Liver (tissue), 9 donors: Measurements from ENCODE around the gene AP2A2. TPM values are rescaled to one million over a fixed set of nuclear protein-coding genes. Genes with fewer than 3 reads are reported as not detected.

Source experiments
- DNase-seq: peaks from one replicate; pipeline ENCODE4 v3.0.0-alpha.2; 2017; ENCODE audit warnings: low spot score
- H3K27ac ChIP-seq, 2 donors: one replicate each; pipeline ENCODE4 v1.7.0; 2013; ENCODE audit warnings: inconsistent platforms in 2 of 2, low read length in 2 of 2, control low read depth in 1 of 2, low read depth in 1 of 2, mild to moderate bottlenecking in 1 of 2
- H3K27me3 ChIP-seq, 4 donors: one replicate each; pipeline versions ENCODE4 v1.6.1 to v1.7.0; 2013; ENCODE audit warnings: low read length in 3 of 4, inconsistent platforms in 1 of 4, mild to moderate bottlenecking in 1 of 4, moderate library complexity in 1 of 4; ENCODE audit not compliant: control insufficient read depth in 4 of 4, insufficient read depth in 4 of 4
- H3K36me3 ChIP-seq, 4 donors: one replicate each; pipeline versions ENCODE4 v1.6.1 to v1.7.0; 2013; ENCODE audit warnings: low read length in 3 of 4, mild to moderate bottlenecking in 3 of 4, low read depth in 1 of 4, moderate library complexity in 1 of 4; ENCODE audit not compliant: control insufficient read depth in 4 of 4, insufficient read depth in 3 of 4
- H3K4me1 ChIP-seq, 4 donors: one replicate each; pipeline versions ENCODE4 v1.6.1 to v1.7.0; 2013; ENCODE audit warnings: low read length in 3 of 4, mild to moderate bottlenecking in 3 of 4, moderate library complexity in 1 of 4; ENCODE audit not compliant: control insufficient read depth in 4 of 4, insufficient read depth in 4 of 4
- H3K4me3 ChIP-seq, 3 donors: one replicate each; pipeline versions ENCODE4 v1.6.1 to v1.7.0; 2013; ENCODE audit warnings: low read length in 3 of 3, control low read depth in 1 of 3, low read depth in 1 of 3, mild to moderate bottlenecking in 1 of 3
- H3K9ac ChIP-seq, 2 donors: one replicate each; pipeline ENCODE4 v1.7.0; 2013; ENCODE audit warnings: low read length in 2 of 2, mild to moderate bottlenecking in 2 of 2, moderate library complexity in 2 of 2, control low read depth in 1 of 2, low read depth in 1 of 2
- H3K9me3 ChIP-seq, 4 donors: one replicate each; pipeline versions ENCODE4 v1.6.1 to v1.7.0; 2013; ENCODE audit warnings: low read length in 3 of 4; ENCODE audit not compliant: control insufficient read depth in 4 of 4
- ATF3 ChIP-seq: IDR thresholded peaks from 2 replicates; pipeline ENCODE4 v1.6.1; 2016; ENCODE audit warnings: antibody characterized with exemption
- CTCF ChIP-seq: fragments of 150-350 bp; IDR thresholded peaks from 2 replicates; pipeline ENCODE4 v1.5.1; 2017; ENCODE audit warnings: improper control_type of control experiment, low read depth, low read length; ENCODE audit not compliant: missing input control
- EGR1 ChIP-seq, 2 donors: IDR thresholded peaks; 2 replicates each; pipeline ENCODE4 v1.6.1; 2016 to 2018; ENCODE audit warnings: antibody characterized with exemption in 2 of 2, low read depth in 2 of 2
- FOXA1 ChIP-seq: IDR thresholded peaks from 2 replicates; pipeline ENCODE4 v1.6.1; 2016; ENCODE audit warnings: antibody characterized with exemption
- FOXA2 ChIP-seq: IDR thresholded peaks from 2 replicates; pipeline ENCODE4 v1.6.1; 2016; ENCODE audit warnings: antibody characterized with exemption
- GABPA ChIP-seq, 2 donors: IDR thresholded peaks in 1 of 2; conservative IDR thresholded peaks in 1 of 2; 2 replicates each; pipeline ENCODE4 v1.6.1; 2016; ENCODE audit warnings: antibody characterized with exemption in 2 of 2, mild to moderate bottlenecking in 1 of 2, moderate library complexity in 1 of 2
- HNF4A ChIP-seq, 2 donors: conservative IDR thresholded peaks; 2 replicates each; pipeline ENCODE4 v1.6.1; 2016; ENCODE audit warnings: antibody characterized with exemption in 2 of 2, mild to moderate bottlenecking in 2 of 2
- HNF4G ChIP-seq: IDR thresholded peaks from 2 replicates; pipeline ENCODE4 v1.6.1; 2016; ENCODE audit warnings: antibody characterized with exemption
- JUND ChIP-seq, 2 donors: IDR thresholded peaks; 2 replicates each; pipeline ENCODE4 v1.6.1; 2016; ENCODE audit warnings: antibody characterized with exemption in 2 of 2
- MAX ChIP-seq: IDR thresholded peaks from 2 replicates; pipeline ENCODE4 v1.6.1; 2016; ENCODE audit warnings: antibody characterized with exemption
- NR2F2 ChIP-seq: IDR thresholded peaks from 2 replicates; pipeline ENCODE4 v1.6.1; 2016; ENCODE audit warnings: antibody characterized with exemption
- RAD21 ChIP-seq, 2 donors: IDR thresholded peaks; 2 replicates each; pipeline ENCODE4 v1.6.1; 2016; ENCODE audit warnings: antibody characterized with exemption in 2 of 2, mild to moderate bottlenecking in 2 of 2
- REST ChIP-seq: IDR thresholded peaks from 2 replicates; pipeline ENCODE4 v1.6.1; 2016; ENCODE audit warnings: antibody characterized with exemption, mild to moderate bottlenecking
- RXRA ChIP-seq, 2 donors: IDR thresholded peaks; 2 replicates each; pipeline ENCODE4 v1.6.1; 2017 to 2018; ENCODE audit warnings: antibody characterized with exemption in 2 of 2, mild to moderate bottlenecking in 1 of 2
- SP1 ChIP-seq: IDR thresholded peaks from 2 replicates; pipeline ENCODE4 v1.6.1; 2018; ENCODE audit warnings: antibody characterized with exemption, mild to moderate bottlenecking
- TAF1 ChIP-seq: conservative IDR thresholded peaks from 2 replicates; pipeline ENCODE4 v1.6.1; 2016; ENCODE audit warnings: antibody characterized with exemption, mild to moderate bottlenecking
- YY1 ChIP-seq: IDR thresholded peaks from 2 replicates; pipeline ENCODE4 v1.6.1; 2016; ENCODE audit warnings: antibody characterized with exemption, mild to moderate bottlenecking
- ZBTB33 ChIP-seq: IDR thresholded peaks from 2 replicates; pipeline ENCODE4 v1.6.1; 2016; ENCODE audit warnings: antibody characterized with exemption
- WGBS: extraction: QIAGEN DNeasy Blood & Tissue Kit; methylation state at CpG from one replicate; pipeline ENCODE4 v1.1.7; 2013; 5-methylcytosine and 5-hydroxymethylcytosine counted together
- polyA plus RNA-seq, 2 donors: library from polyadenylated mRNA; stranded (reverse) in 1 of 2; unstranded in 1 of 2; fragments of 200-250 nt in 1 of 2; fragments of >200 nt in 1 of 2; fragmentation: Nextera tagmentation in 1 of 2; extraction: Ambion mirVana in 1 of 2; gene quantifications; one replicate each; pipeline versions ENCODE4 v1.2.1 to v1.2.3, GENCODE V29; 2013 to 2015
- total RNA-seq, 2 donors: library from RNA; depleted of rRNA; stranded (reverse); fragments of >200 nt; gene quantifications; one replicate each; pipeline ENCODE4 v1.2.3, GENCODE V29; 2014
- donor health status: healthy.
- donor health status: healthy.
- donor health status: healthy.
- donor health status: healthy.
- donor health status: healthy.

AP2A2 gene
- total and polyA plus RNA-seq, 4 donors: 20.5 to 39.7 (median 23.8) TPM

GRCh38 chr11:1041471-1041870, 115.8 kb downstream of the AP2A2 start:
- Histone ChIP-seq H3K4me3 (no peak overlapping the region), H3K4me1 (peaks cover 0 to 5% (median 0%) of the 10 kb centered on the region in 4 donors), H3K9me3 (no peaks in the 10 kb centered on the region), H3K27ac (no peak overlapping the region), H3K36me3 (no peaks in the 10 kb centered on the region), H3K27me3 (peaks cover 0 to 4% (median 0%) of the 10 kb centered on the region in 4 donors), H3K9ac (no peak overlapping the region)
- DNase-seq: no peak
- 66% methylated on average over 9 of the region's 9 CpGs for WGBS
- TF ChIP-seq EGR1 (IDR thresholded peaks at IDR 0.05; ENCODE audit: low read depth in 2 of 2): no peak
- no peak for TF ChIP-seq REST
- TF ChIP-seq CTCF: no peak
- no peak for TF ChIP-seq GABPA (IDR thresholded peaks at IDR 0.05 in 1 of 2, conservative IDR thresholded peaks at IDR 0.05 in 1 of 2)
- TF ChIP-seq RXRA (IDR thresholded peaks at IDR 0.05): no peak

- no peaks in the 10 kb centered on the region for H3K9me3 ChIP-seq
- H3K4me1 ChIP-seq: peaks cover 0 to 5% (median 0%) of the 10 kb centered on the region in 4 donors
- no peak overlapping the region for H3K4me3 ChIP-seq
- peak; percentile 78 for DNase-seq
- peaks cover 0 to 4% (median 0%) of the 10 kb centered on the region in 4 donors for H3K27me3 ChIP-seq
- 34% methylated on average over 18 of the region's 18 CpGs for WGBS
- TF ChIP-seq HNF4G: no peak
- TF ChIP-seq RXRA (IDR thresholded peaks at IDR 0.05): no peak
- no peak for TF ChIP-seq CTCF
- TF ChIP-seq JUND (IDR thresholded peaks at IDR 0.05): no peak
- no peak for TF ChIP-seq REST
- no peak for TF ChIP-seq ATF3
- no peak for TF ChIP-seq MAX
- TF ChIP-seq YY1: no peak
- TF ChIP-seq TAF1: no peak
- TF ChIP-seq GABPA (IDR thresholded peaks at IDR 0.05 in 1 of 2, conservative IDR thresholded peaks at IDR 0.05 in 1 of 2): no peak
- no peak for TF ChIP-seq NR2F2
- TF ChIP-seq HNF4A (conservative IDR thresholded peaks at IDR 0.05): no peak
- TF ChIP-seq SP1: no peak
- no peak for TF ChIP-seq FOXA2
- TF ChIP-seq ZBTB33: no peak
- no peak for TF ChIP-seq FOXA1
- no peak for TF ChIP-seq RAD21 (IDR thresholded peaks at IDR 0.05)
- TF ChIP-seq EGR1 (IDR thresholded peaks at IDR 0.05; ENCODE audit: low read depth in 2 of 2): no peak
- H3K9ac ChIP-seq: no peak overlapping the region
- H3K27ac ChIP-seq: no peak overlapping the region
- H3K36me3 ChIP-seq: no peaks in the 10 kb centered on the region
These were observed 116.4 kb downstream of the AP2A2 start for GRCh38 chr11:1041936-1042608.
